Spleen (tissue), 13 donors: Measurements from ENCODE around the gene MRPL33. TPM values are rescaled to one million over a fixed set of nuclear protein-coding genes. Genes with fewer than 3 reads are reported as not detected.

Experiments used
- DNase-seq: peaks from one replicate; pipeline ENCODE4 v3.0.0-alpha.2; 2020
- H3K27ac ChIP-seq, 8 donors: fragments of 200-600 bp; sonication (generic) in 7 of 8; 1 replicate in 4 of 8; 2 replicates in 4 of 8; pipeline versions ENCODE4 v1.5.0 to v1.8.0; 2016 to 2021; ENCODE audit warnings: inconsistent platforms in 4 of 8, mild to moderate bottlenecking in 4 of 8, moderate library complexity in 1 of 8
- H3K27me3 ChIP-seq, 7 donors: fragments of 200-600 bp; sonication (generic) in 6 of 7; replicated peaks in 1 of 7; 1 replicate in 4 of 7; 2 replicates in 3 of 7; pipeline versions ENCODE4 v1.5.0 to v1.8.0; 2016 to 2021; ENCODE audit warnings: inconsistent platforms in 3 of 7, mild to moderate bottlenecking in 1 of 7
- H3K36me3 ChIP-seq, 6 donors: fragments of 200-600 bp; sonication (generic) in 5 of 6; 1 replicate in 4 of 6; 2 replicates in 2 of 6; pipeline versions ENCODE4 v1.5.0 to v1.8.0; 2016 to 2021; ENCODE audit warnings: inconsistent platforms in 2 of 6
- H3K4me1 ChIP-seq, 6 donors: fragments of 200-600 bp; sonication (generic) in 5 of 6; 1 replicate in 3 of 6; 2 replicates in 3 of 6; pipeline versions ENCODE4 v1.5.0 to v1.8.0; 2016 to 2021; ENCODE audit warnings: inconsistent platforms in 3 of 6
- H3K4me3 ChIP-seq, 8 donors: fragments of 200-600 bp; sonication (generic) in 7 of 8; 1 replicate in 4 of 8; 2 replicates in 4 of 8; pipeline versions ENCODE4 v1.5.0 to v1.8.0; 2016 to 2021; ENCODE audit warnings: inconsistent platforms in 4 of 8, mild to moderate bottlenecking in 4 of 8, moderate library complexity in 2 of 8
- H3K9me3 ChIP-seq, 8 donors: fragments of 200-600 bp; sonication (generic) in 7 of 8; 1 replicate in 4 of 8; 2 replicates in 4 of 8; pipeline versions ENCODE4 v1.5.0 to v1.8.0; 2016 to 2021; ENCODE audit warnings: inconsistent platforms in 4 of 8
- POLR2A ChIP-seq, 3 donors: fragments of 450-650 bp; IDR thresholded peaks; one replicate each; pipeline ENCODE4 v1.5.1; 2017; ENCODE audit warnings: antibody characterized with exemption in 3 of 3, mild to moderate bottlenecking in 1 of 3
- POLR2AphosphoS5 ChIP-seq, 3 donors: sonication (generic); formaldehyde crosslinking; IDR thresholded peaks; one replicate each; pipeline ENCODE4 v1.5.1; 2017; ENCODE audit warnings: antibody characterized with exemption in 3 of 3
- WGBS, 5 donors: extraction: QIAGEN DNeasy Blood & Tissue Kit in 3 of 5; methylation state at CpG; one replicate each; pipeline versions ENCODE4 v1.1.5 to v1.1.7; 2013 to 2018; 5-methylcytosine and 5-hydroxymethylcytosine counted together
- intact Hi-C: fragments of 100-400 bp; cut with DNase I; formaldehyde crosslinking; loops from one replicate; pipeline ENCODE4 v1.15.0; 2023; ENCODE audit warnings: low total_unique reads
- long read RNA-seq, 2 donors: transcript quantifications; one replicate each; lab custom pipeline, GENCODE V29; 2026
- polyA plus RNA-seq, 3 donors: library from polyadenylated mRNA; stranded (reverse); fragments of 200-250 nt; gene quantifications; one replicate each; pipeline ENCODE4 v1.2.1, GENCODE V29; 2013
- total RNA-seq, 7 donors: library from RNA; depleted of rRNA in 3 of 7; stranded (reverse); fragments of >200 nt in 3 of 7; fragmentation: NEBNext Ultra II Directional in 4 of 7; extraction: Animal tissue kit (Norgen Biotek cat#: 25700) in 4 of 7; gene quantifications; one replicate each; pipeline versions ENCODE4 v1.1.0 to v1.2.1, GENCODE V29; 2016 to 2021
- TF ChIP-seq, protein P1 (sequence below), 11 experiments: fragments of 200-600 bp in 7 of 11; fragments of 450-650 bp in 4 of 11; sonication (generic) in 4 of 11; IDR thresholded peaks in 8 of 11; conservative IDR thresholded peaks in 3 of 11; 1 replicate in 7 of 11; 2 replicates in 4 of 11; pipeline versions ENCODE4 v1.4.0 to v1.8.0; 2016 to 2021; ENCODE audit warnings: antibody characterized with exemption in 11 of 11, inconsistent platforms in 4 of 11, mild to moderate bottlenecking in 1 of 11
- donor health status: healthy with polysubstance abuse.
- donor health status: DM: no; HTN: no; CAD: no; lungs with moderate emphysema.
- donor health status: DM: no; HTN: no; CAD: no.
- donor health status: Bipolar disorder and iron deficiency.
- donor health status: healthy.
- donor health status: DM: no; HTN: no; CAD: no.
- donor health status: DM: yes; HTN: yes; CAD: no.

The MRPL33 gene
- 10 to 100 TPM; 48.3 to 94.6 (median 69.2) TPM for total RNA-seq
- 100 to 1,000 TPM in 2 of 3 donors, 10 to 100 TPM in 1; 95.6 to 166 (median 131) TPM for polyA plus RNA-seq
- long read RNA-seq, donor 1, partial matches to known transcripts = 7 of 77 reads
- long read RNA-seq, donor 1, other reads (novel, unspliced or antisense) = 70 of 77 reads
- long read RNA-seq, donor 2, partial matches to known transcripts = 0 of 52 reads
- long read RNA-seq, donor 2, other reads (novel, unspliced or antisense) = 52 of 52 reads

DNA sequence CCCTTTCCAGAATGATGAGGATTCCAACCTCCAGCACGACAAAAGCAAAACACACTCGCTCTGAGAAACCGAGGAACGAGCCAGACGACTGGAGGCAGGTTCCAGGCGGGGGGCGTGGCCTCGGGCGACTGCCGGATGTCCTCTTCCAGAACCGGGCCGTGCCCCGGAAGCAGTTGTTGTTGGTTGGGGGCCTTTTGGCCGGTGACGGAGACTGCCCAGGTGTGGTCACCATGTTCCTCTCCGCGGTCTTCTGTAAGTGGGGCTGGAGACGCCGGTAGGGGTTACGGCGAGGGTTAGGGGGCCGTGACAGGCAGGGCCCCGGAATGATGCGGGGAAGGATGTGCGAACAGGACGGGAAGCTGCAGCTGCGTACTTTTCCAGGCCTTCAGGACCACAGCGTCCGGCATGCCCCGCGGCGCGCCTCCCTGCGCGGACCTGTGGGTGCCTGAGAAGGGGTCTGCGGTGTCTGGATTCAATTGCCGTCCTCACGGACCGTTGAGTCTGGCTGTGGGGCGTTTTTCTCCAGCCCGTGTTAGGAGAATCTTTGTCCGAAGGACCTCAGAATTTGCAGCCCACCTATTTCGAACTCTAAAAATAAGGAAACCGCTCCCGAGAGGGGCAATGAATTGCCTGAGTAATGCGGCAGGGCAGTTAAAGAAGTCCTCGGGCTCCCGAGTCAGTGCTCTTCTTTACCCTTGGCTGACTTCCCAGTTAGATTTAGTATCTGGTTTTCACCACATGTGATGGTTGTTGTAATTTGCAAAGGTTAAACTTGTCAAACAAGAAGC lies at the start of gene MRPL33:
MRPL33 (plus strand) TSS at position 172 of the 788 bp plus-strand sequence; CDS start at position 231, 59 bp downstream.
- no peaks in the 10 kb centered on the region for H3K9me3 ChIP-seq
- peak; percentile 96 for DNase-seq
- peak within 1 kb of the TSS; percentile 74 to 87 (median 82) for H3K4me3 ChIP-seq
- peaks cover 18 to 54% (median 42%) of the 10 kb centered on the region in 6 donors for H3K4me1 ChIP-seq
- intact Hi-C loops = loop anchor here (10.0 kb wide), 1 partner anchor 123 kb away; the partner anchor contains the start of genes BABAM2 and RBKS
- peak within 1 kb of the TSS; percentile 91 to 95 (median 94) for H3K27ac ChIP-seq
- peaks cover 0 to 30% (median 8%) of the 10 kb centered on the region in 6 donors for H3K36me3 ChIP-seq
- TF ChIP-seq POLR2A (IDR thresholded peaks at IDR 0.05) (no peak), POLR2AphosphoS5 (IDR thresholded peaks at IDR 0.05) (peak; percentile 94 to 96 (median 96))
- TF ChIP-seq, protein P1, sequence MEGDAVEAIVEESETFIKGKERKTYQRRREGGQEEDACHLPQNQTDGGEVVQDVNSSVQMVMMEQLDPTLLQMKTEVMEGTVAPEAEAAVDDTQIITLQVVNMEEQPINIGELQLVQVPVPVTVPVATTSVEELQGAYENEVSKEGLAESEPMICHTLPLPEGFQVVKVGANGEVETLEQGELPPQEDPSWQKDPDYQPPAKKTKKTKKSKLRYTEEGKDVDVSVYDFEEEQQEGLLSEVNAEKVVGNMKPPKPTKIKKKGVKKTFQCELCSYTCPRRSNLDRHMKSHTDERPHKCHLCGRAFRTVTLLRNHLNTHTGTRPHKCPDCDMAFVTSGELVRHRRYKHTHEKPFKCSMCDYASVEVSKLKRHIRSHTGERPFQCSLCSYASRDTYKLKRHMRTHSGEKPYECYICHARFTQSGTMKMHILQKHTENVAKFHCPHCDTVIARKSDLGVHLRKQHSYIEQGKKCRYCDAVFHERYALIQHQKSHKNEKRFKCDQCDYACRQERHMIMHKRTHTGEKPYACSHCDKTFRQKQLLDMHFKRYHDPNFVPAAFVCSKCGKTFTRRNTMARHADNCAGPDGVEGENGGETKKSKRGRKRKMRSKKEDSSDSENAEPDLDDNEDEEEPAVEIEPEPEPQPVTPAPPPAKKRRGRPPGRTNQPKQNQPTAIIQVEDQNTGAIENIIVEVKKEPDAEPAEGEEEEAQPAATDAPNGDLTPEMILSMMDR (IDR thresholded peaks at IDR 0.05 in 8 of 11, conservative IDR thresholded peaks at IDR 0.05 in 3 of 11) = no peak
- WGBS, 5 donors = 0% methylated on average over 32 to 48 of the region's 48 CpGs
- no peaks in the 10 kb centered on the region for H3K27me3 ChIP-seq

GRCh38 chr2:27721884-27722485 lies 49.5 kb upstream of the MRPL33 start:
- DNase-seq = no peak
- WGBS, 5 donors = 68 to 87% (median 75%) methylated on average over 1 to 2 of the region's 2 CpGs
- no peaks in the 10 kb centered on the region for H3K36me3 ChIP-seq
- H3K4me1 ChIP-seq = peaks cover 4 to 27% (median 18%) of the 10 kb centered on the region in 6 donors
- H3K4me3 ChIP-seq = no peak overlapping the region
- H3K9me3 ChIP-seq = no peaks in the 10 kb centered on the region
- H3K27ac ChIP-seq = no peak overlapping the region
- intact Hi-C loops = no loop called here
- H3K27me3 ChIP-seq = peaks cover 0 to 4% (median 0%) of the 10 kb centered on the region in 7 donors
- no peak for TF ChIP-seq POLR2A (IDR thresholded peaks at IDR 0.05)
- no peak for TF ChIP-seq POLR2AphosphoS5 (IDR thresholded peaks at IDR 0.05)
- TF ChIP-seq, protein P1 (IDR thresholded peaks at IDR 0.05 in 8 of 11, conservative IDR thresholded peaks at IDR 0.05 in 3 of 11) = no peak

- intact Hi-C loops = no loop called here
- DNase-seq = no peak
Observed at GRCh38 chr2:27723372-27724144, 48.0 kb upstream of the MRPL33 start.

More at GRCh38 chr2:27723372-27724144, 48.0 kb upstream of the MRPL33 start:
- H3K27ac ChIP-seq = peak overlapping the region in 6 of 8 donors; percentile 39 to 82 (median 64)
- 36 to 50% (median 42%) methylated on average over 8 to 11 of the region's 11 CpGs for WGBS, 5 donors
- H3K4me1 ChIP-seq = peaks cover 9 to 41% (median 29%) of the 10 kb centered on the region in 6 donors
- H3K27me3 ChIP-seq = no peaks in the 10 kb centered on the region
- H3K4me3 ChIP-seq = no peak overlapping the region
- TF ChIP-seq POLR2A (IDR thresholded peaks at IDR 0.05) = no peak
- TF ChIP-seq POLR2AphosphoS5 (IDR thresholded peaks at IDR 0.05) = peak; percentile 23 to 53 (median 39)
- TF ChIP-seq, protein P1 (IDR thresholded peaks at IDR 0.05 in 8 of 11, conservative IDR thresholded peaks at IDR 0.05 in 3 of 11) = peak; percentile 47 to 87 (median 75)
- H3K9me3 ChIP-seq = no peaks in the 10 kb centered on the region
- H3K36me3 ChIP-seq = no peaks in the 10 kb centered on the region
